HL-60 (cell line): Measurements from ENCODE around the gene PABPC1L.

ENCODE experiments used
- GABPA ChIP-seq: IDR thresholded peaks from 2 replicates; pipeline ENCODE4 v1.6.1; 2012; ENCODE audit warnings: low read depth
- POLR2AphosphoS5 ChIP-seq: IDR thresholded peaks from 2 replicates; pipeline ENCODE4 v1.6.1; 2012; ENCODE audit warnings: low read depth
- TF ChIP-seq, protein P1 (sequence below): IDR thresholded peaks from one replicate; pipeline ENCODE4 v1.5.1; 2011; ENCODE audit warnings: low read length, control low read depth, inconsistent platforms; ENCODE audit not compliant: insufficient read depth

DNA sequence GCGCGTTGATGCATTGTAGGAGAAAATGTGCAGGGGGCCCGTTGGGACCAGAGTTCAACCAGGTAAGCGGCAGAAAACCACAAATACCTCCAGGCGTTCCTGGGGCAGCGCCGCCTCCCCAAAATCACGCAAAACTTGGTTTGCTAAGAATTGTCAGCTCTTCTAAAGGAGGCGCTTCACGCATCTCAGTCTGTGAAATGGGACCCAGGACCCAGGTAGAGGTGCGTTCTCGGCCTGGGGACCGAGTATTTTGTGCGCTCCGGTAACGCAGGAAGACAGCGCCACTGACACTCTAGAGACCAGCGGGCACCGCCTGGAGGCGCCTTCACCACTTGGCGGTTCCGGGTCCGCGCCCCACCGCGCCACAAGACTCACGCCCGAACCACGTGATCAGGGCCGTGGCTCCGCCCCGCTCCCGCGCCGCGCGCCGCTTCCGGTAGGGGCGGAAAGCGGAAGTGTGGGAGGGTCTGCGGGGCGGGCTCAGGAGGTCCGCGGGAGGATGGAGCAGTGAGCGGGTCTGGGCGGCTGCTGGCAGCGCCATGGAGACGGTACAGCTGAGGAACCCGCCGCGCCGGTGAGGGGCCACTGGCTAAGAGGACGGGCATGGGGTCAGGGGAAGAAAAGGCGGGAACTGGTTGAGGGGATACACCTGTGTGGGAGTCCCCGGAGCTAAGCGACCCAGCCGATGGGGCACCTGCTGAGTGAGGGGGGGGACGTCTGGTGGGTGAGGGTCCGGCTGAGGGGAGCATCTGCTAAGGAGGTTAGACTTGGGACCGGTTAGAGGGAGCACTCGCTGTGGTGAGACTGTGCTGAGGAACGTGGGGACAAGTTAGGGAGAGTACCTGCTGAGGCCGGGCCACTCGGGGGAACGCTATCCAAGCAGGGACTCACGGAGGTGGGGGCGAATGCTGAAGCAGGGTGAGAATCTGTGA, 56.4 kb downstream of the PABPC1L start, which contains the start of gene STK4:
- TF ChIP-seq, protein P1, sequence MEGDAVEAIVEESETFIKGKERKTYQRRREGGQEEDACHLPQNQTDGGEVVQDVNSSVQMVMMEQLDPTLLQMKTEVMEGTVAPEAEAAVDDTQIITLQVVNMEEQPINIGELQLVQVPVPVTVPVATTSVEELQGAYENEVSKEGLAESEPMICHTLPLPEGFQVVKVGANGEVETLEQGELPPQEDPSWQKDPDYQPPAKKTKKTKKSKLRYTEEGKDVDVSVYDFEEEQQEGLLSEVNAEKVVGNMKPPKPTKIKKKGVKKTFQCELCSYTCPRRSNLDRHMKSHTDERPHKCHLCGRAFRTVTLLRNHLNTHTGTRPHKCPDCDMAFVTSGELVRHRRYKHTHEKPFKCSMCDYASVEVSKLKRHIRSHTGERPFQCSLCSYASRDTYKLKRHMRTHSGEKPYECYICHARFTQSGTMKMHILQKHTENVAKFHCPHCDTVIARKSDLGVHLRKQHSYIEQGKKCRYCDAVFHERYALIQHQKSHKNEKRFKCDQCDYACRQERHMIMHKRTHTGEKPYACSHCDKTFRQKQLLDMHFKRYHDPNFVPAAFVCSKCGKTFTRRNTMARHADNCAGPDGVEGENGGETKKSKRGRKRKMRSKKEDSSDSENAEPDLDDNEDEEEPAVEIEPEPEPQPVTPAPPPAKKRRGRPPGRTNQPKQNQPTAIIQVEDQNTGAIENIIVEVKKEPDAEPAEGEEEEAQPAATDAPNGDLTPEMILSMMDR, result peak; percentile 34
- TF ChIP-seq POLR2AphosphoS5 (peak; percentile 91), GABPA (peak; percentile 75)
